Activated B cell treated with CpG ODN at 0.5 μM for 24 hours (primary cell): ENCODE data around the gene FARS2. TPM values are rescaled to one million over a fixed set of nuclear protein-coding genes. Genes with fewer than 3 reads are reported as not detected.

Experiments
- ATAC-seq: fragments of 200-7000 bp; cut with Tn5 transposase; one replicate; pipeline ENCODE4 v1.10.0; 2021; ENCODE audit warnings: low read depth, mild to moderate bottlenecking, moderate library complexity
- CTCF ChIA-PET: fragments of 350-600 bp; sonication (Branson Sonifier 250); formaldehyde crosslinking; loops from one replicate; lab custom pipeline; 2021; ENCODE audit warnings: antibody characterized with exemption; lab: Charles Lee
- POLR2A ChIA-PET: fragments of 350-600 bp; sonication (Branson Sonifier 250); formaldehyde crosslinking; loops from one replicate; lab custom pipeline; 2021; ENCODE audit warnings: antibody characterized with exemption; lab: Charles Lee
- DNase-seq: peaks from one replicate; pipeline ENCODE4 v3.0.0; 2022
- H3K27ac Mint-ChIP-seq: one replicate; pipeline ENCODE4 v1.8.0; 2020; ENCODE audit warnings: mixed read lengths
- H3K27me3 Mint-ChIP-seq: one replicate; pipeline ENCODE4 v1.8.0; 2021; ENCODE audit warnings: mixed read lengths
- H3K36me3 Mint-ChIP-seq: one replicate; pipeline ENCODE4 v1.8.0; 2021; ENCODE audit warnings: low read depth, mixed read lengths
- H3K4me1 Mint-ChIP-seq: one replicate; pipeline ENCODE4 v1.8.0; 2021; ENCODE audit warnings: mixed read lengths
- H3K4me3 Mint-ChIP-seq: one replicate; pipeline ENCODE4 v1.8.0; 2020; ENCODE audit warnings: mild to moderate bottlenecking, mixed read lengths
- H3K9me3 Mint-ChIP-seq: one replicate; pipeline ENCODE4 v1.8.0; 2020; ENCODE audit warnings: mixed read lengths
- CTCF ChIP-seq: fragments of 200-600 bp; IDR thresholded peaks from one replicate; pipeline ENCODE4 v1.8.0; 2022; ENCODE audit warnings: antibody characterized with exemption, mild to moderate bottlenecking
- intact Hi-C: fragments of 100-400 bp; cut with micrococcal nuclease; formaldehyde crosslinking; loops from one replicate; pipeline ENCODE4 v1.15.1; 2024
- total RNA-seq: library from RNA; stranded (reverse); gene quantifications from 2 replicates; pipeline ENCODE4 v1.2.3, GENCODE V29; 2022

Gene FARS2
- total RNA-seq, 1 donor from 2014 or later = 32.7 TPM

GRCh38 chr6:5746053-5746758 lies 484.9 kb downstream of the FARS2 start:
- POLR2A ChIA-PET = no interaction called here
- TF ChIP-seq CTCF = no peak
- no peaks in the 10 kb centered on the region for H3K4me1 Mint-ChIP-seq
- CTCF ChIA-PET = no interaction called here
- DNase-seq (no peak), ATAC-seq (no peak)
- intact Hi-C loops = no loop called here
- no peaks in the 10 kb centered on the region for H3K27me3 Mint-ChIP-seq
- H3K4me3 Mint-ChIP-seq = no peak overlapping the region
- H3K36me3 Mint-ChIP-seq = no peaks in the 10 kb centered on the region
- no peak overlapping the region for H3K27ac Mint-ChIP-seq
- no peaks in the 10 kb centered on the region for H3K9me3 Mint-ChIP-seq

- POLR2A ChIA-PET = no interaction called here
- H3K27me3 Mint-ChIP-seq = no peaks in the 10 kb centered on the region
- H3K36me3 Mint-ChIP-seq = no peaks in the 10 kb centered on the region
- H3K4me3 Mint-ChIP-seq = no peak overlapping the region
- ATAC-seq = no peak
- no peak for DNase-seq
- H3K27ac Mint-ChIP-seq = no peak overlapping the region
- no peak for TF ChIP-seq CTCF
- CTCF ChIA-PET = no interaction called here
- no peaks in the 10 kb centered on the region for H3K9me3 Mint-ChIP-seq
- H3K4me1 Mint-ChIP-seq = no peaks in the 10 kb centered on the region
- intact Hi-C loops = no loop called here
Observed at GRCh38 chr6:5746759-5747130, 485.4 kb downstream of the FARS2 start.

GRCh38 chr6:5747379-5747778 lies 486.1 kb downstream of the FARS2 start:
- H3K4me3 Mint-ChIP-seq = no peak overlapping the region
- no peaks in the 10 kb centered on the region for H3K27me3 Mint-ChIP-seq
- intact Hi-C loops = no loop called here
- CTCF ChIA-PET = no interaction called here
- POLR2A ChIA-PET = no interaction called here
- H3K9me3 Mint-ChIP-seq = no peaks in the 10 kb centered on the region
- DNase-seq = no peak
- ATAC-seq = no peak
- no peaks in the 10 kb centered on the region for H3K4me1 Mint-ChIP-seq
- no peak overlapping the region for H3K27ac Mint-ChIP-seq
- H3K36me3 Mint-ChIP-seq = no peaks in the 10 kb centered on the region
- no peak for TF ChIP-seq CTCF

GRCh38 chr6:5749016-5749650 lies 487.8 kb downstream of the FARS2 start:
- POLR2A ChIA-PET = no interaction called here
- intact Hi-C loops = no loop called here
- peaks cover 6% of the 10 kb centered on the region for H3K9me3 Mint-ChIP-seq

More at GRCh38 chr6:5749016-5749650, 487.8 kb downstream of the FARS2 start:
- Mint-ChIP-seq H3K4me1 (no peaks in the 10 kb centered on the region), H3K27me3 (no peaks in the 10 kb centered on the region), H3K27ac (no peak overlapping the region), H3K36me3 (peaks cover 6% of the 10 kb centered on the region), H3K4me3 (no peak overlapping the region)
- no peak for ATAC-seq
- no peak for TF ChIP-seq CTCF
- CTCF ChIA-PET = no interaction called here
- DNase-seq = no peak
